Endodermal cell (in vitro differentiated cells): Measurements from ENCODE around the gene PCDHA1. TPM values are rescaled to one million over a fixed set of nuclear protein-coding genes. Genes with fewer than 3 reads are reported as not detected.
"Not testable (repeated sequence)": the region's sequence is repeated elsewhere in the genome, so short reads cannot be mapped to it uniquely, and the experiment has no call there.

Experiments used
- DNase-seq: peaks from one replicate; pipeline ENCODE4 v3.0.0-alpha.2; 2017
- H3K27ac ChIP-seq: 2 replicates; pipeline ENCODE4 v1.5.1; 2013; ENCODE audit warnings: mild to moderate bottlenecking, low read depth, low read length, moderate library complexity
- H3K27me3 ChIP-seq: 2 replicates; pipeline ENCODE4 v1.6.1; 2013; ENCODE audit warnings: mild to moderate bottlenecking, low read length, moderate library complexity; ENCODE audit not compliant: insufficient read depth, control insufficient read depth, poor library complexity, severe bottlenecking
- H3K36me3 ChIP-seq: 2 replicates; pipeline ENCODE4 v1.7.0; 2013; ENCODE audit warnings: mild to moderate bottlenecking, low read length, moderate library complexity; ENCODE audit not compliant: control insufficient read depth, insufficient read depth
- H3K4me1 ChIP-seq: one replicate; pipeline ENCODE4 v1.7.0; 2013; ENCODE audit warnings: low read length; ENCODE audit not compliant: control insufficient read depth, insufficient read depth
- H3K4me3 ChIP-seq: 2 replicates; pipeline ENCODE4 v1.5.1; 2013; ENCODE audit warnings: mild to moderate bottlenecking, low read length, moderate library complexity
- H3K9ac ChIP-seq: 2 replicates; pipeline ENCODE4 v1.6.1; 2013; ENCODE audit warnings: mild to moderate bottlenecking, low read length, moderate library complexity; ENCODE audit not compliant: poor library complexity, severe bottlenecking; ENCODE audit errors: extremely low read depth
- H3K9me3 ChIP-seq: 2 replicates; pipeline ENCODE4 v1.6.1; 2013; ENCODE audit warnings: mild to moderate bottlenecking, low read length, moderate library complexity; ENCODE audit not compliant: control insufficient read depth
- H3K27ac Mint-ChIP-seq: 2 replicates; pipeline ENCODE4 v1.8.0; 2020; ENCODE audit warnings: mixed read lengths
- H3K27me3 Mint-ChIP-seq: 2 replicates; pipeline ENCODE4 v1.8.0; 2021; ENCODE audit warnings: mild to moderate bottlenecking, mixed read lengths; ENCODE audit not compliant: insufficient read depth
- H3K36me3 Mint-ChIP-seq: 2 replicates; pipeline ENCODE4 v1.8.0; 2020; ENCODE audit warnings: low read depth, mixed read lengths
- H3K4me1 Mint-ChIP-seq: 2 replicates; pipeline ENCODE4 v1.8.0; 2020; ENCODE audit warnings: mixed read lengths
- H3K4me3 Mint-ChIP-seq: 2 replicates; pipeline ENCODE4 v1.8.0; 2020; ENCODE audit warnings: mild to moderate bottlenecking, moderate library complexity, mixed read lengths
- H3K9me3 Mint-ChIP-seq: 2 replicates; pipeline ENCODE4 v1.8.0; 2020; ENCODE audit warnings: mild to moderate bottlenecking, mixed read lengths
- CTCF ChIP-seq: fragments of 200-600 bp; sonication (generic); conservative IDR thresholded peaks from 2 replicates; pipeline ENCODE4 v1.5.0; 2021; ENCODE audit warnings: antibody characterized with exemption, mild to moderate bottlenecking
- WGBS, 2 experiments: methylation state at CpG; one replicate each; pipeline versions ENCODE4 v1.1.5 to v1.1.7; 2013; ENCODE audit warnings: missing lambda C conversion rate in 2 of 2, mixed read lengths in 1 of 2; ENCODE audit not compliant: insufficient coverage in 1 of 2, insufficient read length in 1 of 2; 5-methylcytosine and 5-hydroxymethylcytosine counted together
- total RNA-seq, 2 donors: library from RNA; stranded (reverse); fragmentation: NEBNext Ultra II Directional in 1 of 2; extraction: Animal tissue kit (Norgen Biotek cat#: 25700) in 1 of 2; gene quantifications; 2 replicates in 1 of 2; 3 replicates in 1 of 2; pipeline ENCODE4 v1.2.1, GENCODE V29; 2021

PCDHA1 gene
- total RNA-seq, 2 donors from 2014 or later: 0.18 to 2.9 TPM

- no peak for TF ChIP-seq CTCF
- peaks cover 8% of the 10 kb centered on the region for H3K9me3 ChIP-seq
- no peak overlapping the region for H3K4me3 ChIP-seq
- peak; percentile 27 for DNase-seq
- H3K36me3 Mint-ChIP-seq: peaks cover 26% of the 10 kb centered on the region
- H3K36me3 ChIP-seq: no peaks in the 10 kb centered on the region
- H3K4me3 Mint-ChIP-seq: no peak overlapping the region
- H3K9me3 Mint-ChIP-seq: peaks cover 9% of the 10 kb centered on the region
- H3K4me1 ChIP-seq: no peaks in the 10 kb centered on the region
- no peak overlapping the region for H3K27ac ChIP-seq
- H3K9ac ChIP-seq: no peak overlapping the region
- no peak overlapping the region for H3K27ac Mint-ChIP-seq
- H3K4me1 Mint-ChIP-seq: no peaks in the 10 kb centered on the region
- H3K27me3 ChIP-seq: no peaks in the 10 kb centered on the region
- H3K27me3 Mint-ChIP-seq: no peaks in the 10 kb centered on the region
- WGBS, 2 experiments: 95 to 97% methylated on average over 45 to 53 of the region's 53 CpGs
These were observed 16.9 kb downstream of the PCDHA1 start for GRCh38 chr5:140802781-140803271.

GRCh38 chr5:140806834-140807775, 21.2 kb downstream of the PCDHA1 start, which contains the start of gene PCDHA4:
Gene PCDHA4 (plus strand): TSS chr5:140807068.
- Histone ChIP-seq H3K9ac (peak within 1 kb of the TSS; percentile 57), H3K36me3 (no peaks in the 10 kb centered on the region), H3K9me3 (peaks cover under 1% of the 10 kb centered on the region), H3K4me3 (peak within 1 kb of the TSS; percentile 82), H3K27me3 (no peaks in the 10 kb centered on the region), H3K27ac (peak within 1 kb of the TSS; percentile 88), H3K4me1 (no peaks in the 10 kb centered on the region)
- peak; percentile 85 for TF ChIP-seq CTCF
- H3K36me3 Mint-ChIP-seq: peaks cover 23% of the 10 kb centered on the region
- peak; percentile 95 for DNase-seq
- H3K27ac Mint-ChIP-seq: peak within 1 kb of the TSS; percentile 92
- 21 to 52% methylated on average over 24 to 47 of the region's 47 CpGs for WGBS, 2 experiments
- H3K4me3 Mint-ChIP-seq: peak within 1 kb of the TSS; percentile 89
- no peaks in the 10 kb centered on the region for H3K4me1 Mint-ChIP-seq
- H3K9me3 Mint-ChIP-seq: peaks cover under 1% of the 10 kb centered on the region
- no peaks in the 10 kb centered on the region for H3K27me3 Mint-ChIP-seq

GRCh38 chr5:140808241-140808888, 22.4 kb downstream of the PCDHA1 start:
- H3K4me3 ChIP-seq, H3K9ac ChIP-seq, H3K4me1 Mint-ChIP-seq, H3K27me3 ChIP-seq, H3K27ac Mint-ChIP-seq, H3K9me3 ChIP-seq, H3K4me1 ChIP-seq, H3K27ac ChIP-seq, H3K36me3 ChIP-seq, H3K9me3 Mint-ChIP-seq, H3K27me3 Mint-ChIP-seq: not testable (repeated sequence)
- 96 to 97% methylated on average over 44 to 62 of the region's 62 CpGs for WGBS, 2 experiments
- peak overlapping the region; percentile 89 for H3K4me3 Mint-ChIP-seq
- DNase-seq: peak; percentile 39
- H3K36me3 Mint-ChIP-seq: peaks cover 12% of the 10 kb centered on the region
